ENCODE results near the gene SLC2A2.
"Not testable (repeated sequence)": the region's sequence is repeated elsewhere in the genome, so short reads cannot be mapped to it uniquely, and the experiment has no call there.

SLC2A2 gene

DNA sequence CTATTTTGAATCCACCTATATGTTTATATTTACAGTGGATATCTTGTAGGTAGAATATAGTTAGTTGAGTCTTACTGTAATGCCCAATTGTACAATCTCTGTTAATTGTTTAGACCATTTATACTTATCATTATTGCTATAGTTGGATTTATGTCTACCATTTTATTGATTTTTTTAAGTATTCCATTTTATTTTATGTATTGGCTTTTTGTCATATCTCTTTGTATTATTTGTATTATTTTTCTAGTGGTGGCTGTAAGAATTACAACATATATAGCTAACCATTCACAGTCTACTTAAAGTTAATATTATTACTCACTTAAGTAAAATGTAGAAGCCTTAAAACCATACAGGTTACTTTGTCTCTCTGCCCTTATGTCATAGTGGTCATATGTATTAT is 46.1 kb downstream of the SLC2A2 start:
- no peak for DNase-seq

DNA sequence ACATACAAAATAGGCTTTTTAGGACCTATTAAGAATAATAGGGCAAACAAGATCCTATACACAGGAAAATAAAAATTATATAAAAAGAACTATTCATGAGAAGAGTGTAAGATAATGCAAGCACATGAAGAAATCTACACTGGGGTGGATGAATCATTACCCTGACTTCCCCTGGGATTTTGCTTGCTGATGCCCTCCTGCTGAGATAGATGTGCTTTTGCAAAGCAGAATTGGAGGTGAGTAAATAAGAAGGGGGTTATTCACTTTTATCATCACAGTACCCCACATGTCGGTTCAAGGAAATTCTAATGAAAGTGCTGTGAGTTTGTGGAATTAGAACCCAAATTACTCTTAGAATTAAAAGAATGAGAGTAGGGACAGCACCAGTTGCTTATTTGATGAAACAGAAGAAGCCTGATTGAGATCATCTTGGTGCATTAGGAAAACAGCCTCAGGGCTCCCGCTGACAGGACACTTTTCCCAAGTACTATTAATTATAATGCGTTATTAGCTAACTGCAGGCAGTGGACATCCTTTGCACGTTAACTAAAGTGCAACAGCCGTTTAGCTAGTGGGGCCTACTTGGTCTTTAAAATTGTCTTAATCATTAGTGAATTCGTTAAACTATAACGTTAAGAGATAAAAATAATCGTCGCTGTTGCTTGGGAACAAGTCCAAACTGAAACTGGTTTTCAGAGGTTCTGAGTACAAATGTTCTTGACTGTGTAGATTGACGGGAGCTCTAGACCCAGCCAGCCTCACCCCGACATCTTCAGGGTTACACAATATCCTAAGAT is 48.4 kb downstream of the SLC2A2 start:
- no peak for DNase-seq

DNA sequence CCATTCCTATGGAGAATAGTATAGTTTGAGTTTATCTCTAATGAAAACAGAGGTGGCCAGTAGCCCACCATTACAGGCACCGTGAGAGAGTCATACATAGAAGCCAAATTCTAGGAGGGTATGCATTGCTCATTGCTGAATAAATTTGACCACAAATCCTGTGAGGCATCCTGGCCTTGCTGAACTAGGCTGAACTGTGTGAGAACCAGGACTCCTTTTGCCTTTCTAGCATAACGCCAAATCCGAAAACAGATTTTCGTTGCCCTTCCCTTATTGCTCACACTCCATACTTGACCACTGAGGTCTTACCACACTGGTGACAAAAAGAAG is 50.4 kb downstream of the SLC2A2 start:
- no peak for DNase-seq

DNA sequence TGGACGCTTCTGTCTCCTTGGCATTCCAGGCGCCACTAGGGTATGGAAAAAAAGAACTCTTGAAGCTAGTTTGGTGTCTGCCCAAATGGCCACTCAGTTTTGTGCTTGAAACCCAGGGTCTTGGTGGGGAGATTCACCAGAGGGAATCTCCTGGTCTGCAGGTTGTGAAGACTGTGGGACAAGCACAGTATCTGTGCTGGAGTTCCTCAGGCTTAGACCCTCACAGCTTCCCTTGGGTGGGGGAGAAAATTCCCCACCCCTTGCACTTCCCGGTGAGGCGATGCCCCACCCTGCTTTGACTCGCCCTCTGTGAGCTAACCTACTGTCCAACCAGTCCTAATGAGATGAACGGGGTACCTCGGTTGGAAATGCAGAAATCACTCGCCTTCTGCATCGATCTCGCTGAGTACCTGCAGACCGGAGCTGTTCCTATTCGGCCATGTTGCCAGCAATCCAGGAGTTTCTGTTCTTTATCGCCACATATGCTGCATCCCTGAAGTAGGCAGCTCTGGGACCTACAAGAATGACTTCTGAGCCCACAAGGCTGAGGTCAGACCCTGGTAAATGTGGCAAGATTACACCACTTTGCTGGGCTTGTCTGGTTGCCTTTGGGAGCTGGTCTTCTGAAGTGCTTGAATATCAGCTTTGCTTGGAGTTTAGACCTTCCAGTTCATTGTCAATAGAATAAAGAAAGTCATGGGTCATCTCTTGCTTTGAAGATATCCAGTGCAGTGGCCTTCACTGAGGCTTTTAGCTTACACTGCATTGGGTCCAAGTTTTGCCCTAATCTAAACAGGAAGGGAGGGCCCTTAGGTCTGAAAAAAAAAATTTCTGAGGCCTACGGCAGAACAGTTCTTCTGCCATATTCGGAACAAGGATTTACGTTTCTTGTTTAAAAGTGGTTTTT is 51.0 kb downstream of the SLC2A2 start:
- no peak for DNase-seq

DNA sequence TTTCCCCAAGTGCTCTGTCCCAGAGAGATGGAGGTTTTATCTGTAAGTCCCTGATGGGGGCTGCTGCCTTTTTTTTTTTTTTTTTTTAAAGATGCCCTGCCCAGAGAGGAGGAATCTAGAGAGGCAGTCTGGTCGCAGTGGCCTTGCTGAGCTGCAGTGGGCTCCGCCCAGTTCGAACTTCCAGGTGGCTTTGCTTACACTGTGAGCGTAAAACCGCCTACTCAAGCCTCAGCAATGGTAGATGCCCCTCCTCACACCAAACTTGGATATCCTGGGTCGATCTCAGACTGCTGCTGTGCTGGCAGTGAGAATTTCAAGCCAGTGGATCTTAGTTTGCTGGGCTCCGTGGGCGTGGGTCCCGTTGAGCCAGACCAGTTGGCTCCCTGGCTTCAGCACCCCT is 51.6 kb downstream of the SLC2A2 start:
- no peak for DNase-seq

DNA sequence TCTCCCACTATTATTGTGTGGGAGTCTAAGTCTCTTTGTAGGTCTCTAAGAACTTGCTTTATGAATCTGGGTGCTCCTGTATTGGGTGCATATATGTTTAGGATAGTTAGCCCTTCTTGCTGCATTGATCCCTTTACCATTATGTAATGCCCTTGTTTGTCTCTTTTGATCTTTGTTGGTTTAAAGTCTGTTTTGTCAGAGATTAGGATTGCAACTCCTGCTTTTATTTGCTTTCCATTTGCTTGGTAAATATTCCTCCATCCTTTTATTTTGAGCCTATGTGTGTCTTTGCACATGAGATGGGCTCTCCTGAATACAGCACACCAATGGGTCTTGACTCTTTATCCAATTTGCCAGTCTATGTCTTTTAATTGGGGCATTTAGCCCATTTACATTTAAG is 53.6 kb downstream of the SLC2A2 start:
- not testable (repeated sequence) for DNase-seq

DNA sequence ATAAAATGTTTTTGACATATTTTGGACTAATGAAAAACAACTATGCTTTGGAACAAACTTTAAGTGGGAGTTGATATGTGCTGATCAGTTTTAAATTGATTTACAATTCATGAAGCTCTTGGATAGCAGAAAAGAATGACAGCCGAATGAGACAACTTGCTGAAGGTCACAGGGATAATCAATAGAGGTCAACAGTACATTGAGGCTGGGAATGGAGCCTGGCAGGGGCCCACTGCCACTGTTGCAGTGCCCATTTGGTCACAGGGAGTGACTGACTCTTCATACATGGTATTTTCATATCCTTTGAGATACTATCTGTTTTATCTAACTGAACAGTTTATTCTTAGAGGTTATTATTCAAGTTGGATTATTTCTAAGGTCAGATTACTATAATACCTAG is 59.4 kb downstream of the SLC2A2 start:
- DNase-seq: no peak

DNA sequence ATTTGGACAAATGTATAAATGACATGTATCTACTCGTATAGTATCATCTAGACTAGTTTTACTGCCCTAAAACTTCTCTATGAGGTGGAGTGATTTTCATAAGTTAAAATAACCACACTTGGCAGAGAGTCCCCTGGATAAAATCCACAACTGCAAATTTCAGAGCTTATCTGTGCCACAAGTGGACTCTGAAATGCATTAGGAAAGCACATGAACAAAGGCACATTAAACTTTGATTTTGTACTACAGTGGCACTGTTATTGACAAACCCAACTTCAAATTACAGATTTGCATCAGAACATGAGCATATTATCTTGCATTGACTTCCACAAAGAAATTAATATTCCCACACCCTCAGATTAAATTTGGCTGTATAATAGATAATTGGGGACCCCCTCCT is 60.0 kb downstream of the SLC2A2 start:
- no peak for DNase-seq

DNA sequence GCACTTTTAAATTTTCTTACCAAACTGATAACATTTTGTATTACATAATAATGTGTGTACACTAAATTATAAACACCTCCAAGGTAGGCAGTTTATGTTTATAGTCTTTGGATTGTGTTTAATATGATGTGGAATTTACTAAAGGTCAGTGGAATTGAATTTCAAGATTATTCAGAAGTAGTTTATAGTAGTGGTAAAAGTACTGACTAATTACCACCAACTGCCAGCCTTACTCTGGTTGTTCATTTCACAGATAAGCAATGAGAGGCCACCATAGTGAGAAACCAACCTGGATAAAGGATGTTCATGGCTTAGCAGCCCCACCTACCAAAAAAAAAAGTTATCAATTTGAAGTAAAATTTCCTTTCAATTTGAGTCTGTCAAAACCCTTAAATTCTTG is 64.1 kb downstream of the SLC2A2 start:
- no peak for DNase-seq

DNA sequence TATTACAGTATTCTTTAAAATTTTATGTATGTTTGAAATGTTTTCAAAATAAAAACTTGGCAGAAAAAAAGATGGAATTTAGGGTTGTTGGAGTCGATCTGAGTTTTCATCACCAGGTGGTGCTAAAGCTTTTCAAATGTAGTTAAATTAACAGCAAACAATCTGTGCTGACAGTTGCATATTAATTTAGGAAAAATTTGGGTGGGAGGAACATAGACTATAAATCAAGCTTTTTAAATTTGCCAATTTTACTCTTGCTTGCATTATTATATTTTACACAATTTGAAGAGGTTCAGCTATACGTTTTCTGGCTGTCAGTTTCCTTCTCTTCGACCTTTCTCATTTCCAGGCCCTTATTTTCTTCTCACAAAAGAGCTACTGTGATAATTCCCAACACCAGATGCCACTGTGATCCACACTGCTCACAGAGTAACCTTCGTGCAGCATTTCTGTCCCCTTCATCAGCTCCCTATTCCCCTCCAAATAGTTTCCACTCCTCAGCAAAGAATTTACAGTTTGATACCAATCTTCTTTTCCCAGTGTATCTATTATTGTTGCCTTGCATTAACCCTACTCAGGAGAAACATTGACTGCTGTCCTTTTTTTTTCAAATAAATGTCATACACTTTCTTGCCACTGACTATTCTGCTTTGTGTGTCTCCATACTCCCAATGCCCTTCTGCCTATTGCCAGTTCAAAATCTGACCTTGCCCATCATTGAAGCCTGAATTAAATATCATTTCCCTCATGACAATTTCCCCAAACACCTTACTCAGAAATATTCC is 64.7 kb downstream of the SLC2A2 start:
- DNase-seq: peak; percentile 16

DNA sequence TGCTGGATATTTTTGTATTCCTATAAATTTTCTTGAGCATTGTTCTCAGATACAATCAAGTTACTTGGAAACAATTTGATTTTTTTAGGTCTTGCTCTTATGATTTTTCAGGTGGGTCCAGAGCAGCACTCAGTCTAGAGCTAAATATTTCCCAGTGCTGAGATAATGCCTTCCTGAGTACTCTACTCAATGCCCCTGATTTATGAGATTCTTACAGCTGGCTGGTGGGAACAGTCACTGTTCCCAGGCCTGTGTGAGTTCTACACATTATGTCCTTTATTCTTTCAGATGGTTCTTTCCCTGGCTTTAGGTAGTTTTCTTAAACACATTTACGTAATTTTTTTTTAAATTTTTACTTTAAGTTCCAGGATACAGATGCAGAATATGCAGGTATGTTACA is 67.1 kb downstream of the SLC2A2 start:
- DNase-seq: no peak

DNA sequence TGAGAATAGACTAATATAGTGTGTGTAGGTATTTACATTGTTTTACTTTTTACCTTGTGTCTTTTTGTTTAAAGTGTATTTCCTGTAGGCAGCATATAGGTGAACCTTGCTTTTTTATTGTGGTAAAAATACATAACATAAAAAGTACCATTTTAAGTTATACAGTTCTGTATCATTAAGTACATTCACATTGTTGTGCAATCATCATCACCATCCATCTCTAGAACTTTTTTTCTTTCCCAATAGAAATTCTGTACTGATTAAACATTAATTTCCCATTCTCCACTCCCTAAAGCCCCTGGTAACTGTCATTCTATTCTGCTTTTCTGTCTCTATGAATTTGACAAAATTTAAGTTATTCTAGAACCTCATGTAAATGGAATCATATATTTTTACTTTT is 69.9 kb downstream of the SLC2A2 start:
- DNase-seq: no peak

DNA sequence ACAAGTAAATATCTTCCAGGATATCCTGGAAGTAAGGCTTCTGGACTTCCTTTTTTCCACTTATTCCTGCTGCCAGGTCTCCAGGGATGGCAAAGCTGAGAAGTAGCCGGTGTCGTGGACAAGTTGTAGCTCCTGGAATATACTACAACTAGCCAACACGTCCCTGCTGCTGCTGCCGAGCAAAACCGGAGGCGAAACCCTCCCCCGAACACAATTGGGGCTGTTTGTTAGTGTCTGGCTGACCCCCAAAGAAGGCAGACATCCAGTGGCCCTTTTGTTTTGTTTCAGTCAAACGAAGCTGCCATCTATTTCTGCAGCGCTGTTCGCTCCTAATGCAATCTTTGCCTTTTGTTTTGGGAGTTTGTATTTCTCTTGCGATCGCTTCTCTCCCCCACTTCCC is 72.8 kb downstream of the SLC2A2 start:
- DNase-seq: no peak

DNA sequence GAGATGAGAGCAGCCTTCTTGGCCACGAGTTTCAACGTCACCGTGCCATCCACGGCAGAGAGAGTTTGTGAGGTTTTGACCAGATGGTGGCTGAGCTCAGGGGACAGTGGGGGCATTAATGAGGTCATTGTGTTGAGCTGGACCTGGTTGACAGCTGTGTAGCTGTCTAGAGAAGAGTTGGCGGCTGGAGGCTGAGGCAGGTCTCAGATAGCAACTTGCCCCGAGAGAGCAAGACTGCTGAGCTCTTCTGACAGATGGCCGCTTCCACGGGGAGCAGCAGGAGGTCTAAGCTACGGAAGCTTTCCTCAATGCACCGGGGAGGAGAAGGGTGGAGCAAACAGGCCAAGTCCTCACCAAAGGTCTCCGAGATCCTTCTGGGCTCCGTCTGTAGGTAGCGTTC is 73.3 kb downstream of the SLC2A2 start:
- no peak for DNase-seq

DNA sequence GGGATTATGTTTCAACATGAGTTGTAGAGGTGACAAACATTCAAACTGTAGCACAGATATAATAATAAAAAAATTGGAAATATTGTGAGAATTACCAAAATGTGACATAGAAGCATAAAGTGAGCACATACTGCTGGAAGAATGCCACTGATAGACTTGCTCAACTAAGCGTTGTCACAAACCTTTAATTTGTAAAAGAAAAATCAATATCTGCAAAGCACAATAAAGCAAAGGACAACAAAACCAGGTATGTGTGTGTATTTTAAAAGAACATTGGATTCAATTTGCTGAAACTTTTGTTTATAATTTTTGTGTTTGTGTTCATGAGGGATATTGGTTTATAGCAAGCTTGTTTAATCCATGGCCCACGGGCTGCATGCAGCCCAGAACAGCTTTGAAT is 77.3 kb downstream of the SLC2A2 start:
- DNase-seq: no peak

DNA sequence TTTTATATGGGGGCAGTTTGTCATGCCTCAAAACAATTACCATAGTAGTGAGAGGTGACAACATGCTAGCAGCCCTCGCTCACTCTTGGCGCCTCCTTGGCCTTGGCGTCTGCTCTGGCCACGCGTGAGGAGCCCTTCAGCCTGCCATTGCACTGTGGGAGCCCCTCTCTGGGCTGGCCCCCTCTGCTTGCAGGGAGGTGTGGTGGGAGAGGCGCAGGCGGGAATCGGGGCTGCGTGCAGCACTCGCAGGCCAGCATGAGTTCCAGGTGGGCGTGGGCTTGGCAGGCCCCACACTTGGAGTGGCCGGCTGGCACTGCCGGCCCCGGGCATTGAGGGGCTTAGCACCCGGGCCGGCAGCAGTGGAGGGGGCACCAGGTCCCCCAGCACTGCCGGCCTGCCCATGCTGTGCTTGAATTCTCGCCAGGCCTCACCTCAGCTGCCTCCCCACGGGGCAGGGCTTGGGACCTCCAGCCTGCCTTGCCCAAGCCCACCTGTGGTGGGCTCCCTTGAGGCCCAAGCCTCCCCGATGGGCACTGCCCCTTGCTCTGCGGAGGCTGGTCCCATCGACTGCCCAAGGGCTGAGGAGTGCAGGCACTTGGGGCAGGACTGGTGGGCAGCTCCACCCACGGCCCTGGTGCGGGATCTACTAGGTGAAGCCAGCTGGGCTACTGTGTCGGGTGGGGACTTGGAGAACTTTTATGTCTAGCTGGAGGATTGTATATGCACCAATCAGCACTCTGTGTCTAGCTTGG is 79.3 kb downstream of the SLC2A2 start:
- DNase-seq: no peak

Data from NCI-H2227 treated with DMSO at 0.1 percent for 48 hours (cell line).